ENCODE measurements around the gene LYPD4. TPM values are rescaled to one million over a fixed set of nuclear protein-coding genes. Genes with fewer than 3 reads are reported as not detected.
"Not testable (repeated sequence)": the region's sequence is repeated elsewhere in the genome, so short reads cannot be mapped to it uniquely, and the experiment has no call there.

Gene LYPD4
- total RNA-seq, 1 donor from 2014 or later, result not detected

- DNase-seq, result no peak
- H3K27ac ChIP-seq (replicated peaks), result no peak within 1 kb of the TSS
- no peak for TF ChIP-seq CTCF (IDR thresholded peaks at IDR 0.05; ENCODE audit: borderline replicate concordance)
- H3K9me3 ChIP-seq (replicated peaks), result no peaks in the 10 kb centered on the region
- peaks cover 92% of the 10 kb centered on the region for H3K27me3 ChIP-seq (ENCODE audit: low read depth)
- no peaks in the 10 kb centered on the region for H3K36me3 ChIP-seq
- intact Hi-C loops (cut with micrococcal nuclease), result no loop called here
- no peak within 1 kb of the TSS for H3K4me3 ChIP-seq
- no peaks in the 10 kb centered on the region for H3K4me1 ChIP-seq
These were observed 48.1 kb downstream of the LYPD4 start, which contains the start of gene CEACAM3 for GRCh38 chr19:41796362-41796761. CEACAM3 (plus strand) TSS chr19:41796587; CDS start chr19:41796678, 91 bp downstream.

- Histone ChIP-seq H3K4me1 (no peaks in the 10 kb centered on the region), H3K27me3 (ENCODE audit: low read depth) (peaks cover 93% of the 10 kb centered on the region), H3K9me3 (replicated peaks) (no peaks in the 10 kb centered on the region), H3K4me3 (no peak overlapping the region), H3K36me3 (no peaks in the 10 kb centered on the region), H3K27ac (replicated peaks) (no peak overlapping the region)
- no peak for DNase-seq
- TF ChIP-seq CTCF (IDR thresholded peaks at IDR 0.05; ENCODE audit: borderline replicate concordance), result peak; percentile 77
- intact Hi-C loops (cut with micrococcal nuclease), result no loop called here
These were observed 49.4 kb downstream of the LYPD4 start for GRCh38 chr19:41795031-41795461.

- Histone ChIP-seq H3K4me3 (no peak overlapping the region), H3K27ac (replicated peaks) (no peak overlapping the region), H3K36me3 (no peaks in the 10 kb centered on the region), H3K9me3 (replicated peaks) (no peaks in the 10 kb centered on the region), H3K27me3 (ENCODE audit: low read depth) (peaks cover 95% of the 10 kb centered on the region), H3K4me1 (no peaks in the 10 kb centered on the region)
- intact Hi-C loops (cut with micrococcal nuclease), result no loop called here
- no peak for TF ChIP-seq CTCF (IDR thresholded peaks at IDR 0.05; ENCODE audit: borderline replicate concordance)
- DNase-seq, result no peak
These were observed 51.1 kb downstream of the LYPD4 start for GRCh38 chr19:41793414-41793727.

GRCh38 chr19:41792513-41793413, 51.7 kb downstream of the LYPD4 start:
- Histone ChIP-seq H3K36me3 (no peaks in the 10 kb centered on the region), H3K27ac (replicated peaks) (no peak overlapping the region), H3K27me3 (ENCODE audit: low read depth) (peaks cover 92% of the 10 kb centered on the region), H3K4me3 (no peak overlapping the region), H3K9me3 (replicated peaks) (no peaks in the 10 kb centered on the region), H3K4me1 (no peaks in the 10 kb centered on the region)
- intact Hi-C loops (cut with micrococcal nuclease), result no loop called here
- TF ChIP-seq CTCF (IDR thresholded peaks at IDR 0.05; ENCODE audit: borderline replicate concordance), result peak; percentile 51
- DNase-seq, result peak; percentile 27

- H3K36me3 ChIP-seq; H3K4me3 ChIP-seq; H3K9me3 ChIP-seq (replicated peaks); H3K27ac ChIP-seq (replicated peaks); H3K4me1 ChIP-seq; intact Hi-C loops (cut with micrococcal nuclease); DNase-seq: not testable (repeated sequence)
- H3K27me3 ChIP-seq (ENCODE audit: low read depth), result peaks cover 92% of the 10 kb centered on the region
These were observed 55.4 kb downstream of the LYPD4 start for GRCh38 chr19:41789053-41789452.

- H3K4me1 ChIP-seq; DNase-seq; intact Hi-C loops (cut with micrococcal nuclease); H3K27ac ChIP-seq (replicated peaks); H3K36me3 ChIP-seq; H3K9me3 ChIP-seq (replicated peaks); H3K4me3 ChIP-seq: not testable (repeated sequence)
- peaks cover 92% of the 10 kb centered on the region for H3K27me3 ChIP-seq (ENCODE audit: low read depth)
These were observed 56.0 kb downstream of the LYPD4 start for GRCh38 chr19:41788518-41788917.

Small RNA genes within 50 kb of the gene (microRNA-seq; reads per million reads assigned to microRNA genes)
- not detected for gene MIR6797

Other genes starting within 250 kb of the LYPD4 start
- 0.25 TPM for gene CEACAM4, start 217.6 kb downstream of the LYPD4 start, total RNA-seq
- gene CEACAM7, start 156.4 kb downstream of the LYPD4 start, total RNA-seq, result 0.16 TPM
- 0.19 TPM for gene CEACAM5, start 136.1 kb downstream of the LYPD4 start, total RNA-seq
- gene CEACAM6, start 89.2 kb downstream of the LYPD4 start, total RNA-seq, result 0.11 TPM
- not detected for gene CEACAM3, start 48.1 kb downstream of the LYPD4 start, total RNA-seq
- not detected for gene DMRTC2, start 359 bp upstream of the LYPD4 start, total RNA-seq
- gene RPS19, start 15.6 kb upstream of the LYPD4 start, total RNA-seq, result 611 TPM
- gene CD79A, start 32.6 kb upstream of the LYPD4 start, total RNA-seq, result not detected
- gene ARHGEF1, start 38.5 kb upstream of the LYPD4 start, total RNA-seq, result 28.3 TPM
- gene ERFL, start 83.8 kb upstream of the LYPD4 start, total RNA-seq, result not detected
- gene RABAC1, start 114.6 kb upstream of the LYPD4 start, total RNA-seq, result 56.7 TPM
- 375 TPM for gene ATP1A3, start 149.5 kb upstream of the LYPD4 start, total RNA-seq
- 2.1 TPM for gene GRIK5, start 225.5 kb upstream of the LYPD4 start, total RNA-seq
- gene ZNF574, start 231.5 kb upstream of the LYPD4 start, total RNA-seq, result 7.1 TPM